Stomach (tissue), 4 donors: ENCODE results near the gene PSMD3.

Experiments
- EP300 ChIP-seq: sonication (generic); formaldehyde crosslinking; IDR thresholded peaks from one replicate; pipeline ENCODE4 v1.6.1; 2017; ENCODE audit warnings: antibody characterized with exemption
- POLR2A ChIP-seq, 4 donors: fragments of 450-650 bp; IDR thresholded peaks; one replicate each; pipeline ENCODE4 v1.6.1; 2016; ENCODE audit warnings: antibody characterized with exemption in 4 of 4, control low read depth in 2 of 4, mild to moderate bottlenecking in 1 of 4, moderate library complexity in 1 of 4
- POLR2AphosphoS5 ChIP-seq, 3 donors: sonication (generic); formaldehyde crosslinking; IDR thresholded peaks; one replicate each; pipeline ENCODE4 v1.6.1; 2016; ENCODE audit warnings: antibody characterized with exemption in 3 of 3
- TF ChIP-seq, protein P1 (sequence below), 7 experiments: fragments of 450-650 bp in 4 of 7; fragments of 200-600 bp in 3 of 7; sonication (generic) in 3 of 7; IDR thresholded peaks; one replicate each; pipeline ENCODE4 v1.5.1; 2016 to 2019; ENCODE audit warnings: antibody characterized with exemption in 7 of 7, control low read depth in 2 of 7, mild to moderate bottlenecking in 1 of 7

DNA sequence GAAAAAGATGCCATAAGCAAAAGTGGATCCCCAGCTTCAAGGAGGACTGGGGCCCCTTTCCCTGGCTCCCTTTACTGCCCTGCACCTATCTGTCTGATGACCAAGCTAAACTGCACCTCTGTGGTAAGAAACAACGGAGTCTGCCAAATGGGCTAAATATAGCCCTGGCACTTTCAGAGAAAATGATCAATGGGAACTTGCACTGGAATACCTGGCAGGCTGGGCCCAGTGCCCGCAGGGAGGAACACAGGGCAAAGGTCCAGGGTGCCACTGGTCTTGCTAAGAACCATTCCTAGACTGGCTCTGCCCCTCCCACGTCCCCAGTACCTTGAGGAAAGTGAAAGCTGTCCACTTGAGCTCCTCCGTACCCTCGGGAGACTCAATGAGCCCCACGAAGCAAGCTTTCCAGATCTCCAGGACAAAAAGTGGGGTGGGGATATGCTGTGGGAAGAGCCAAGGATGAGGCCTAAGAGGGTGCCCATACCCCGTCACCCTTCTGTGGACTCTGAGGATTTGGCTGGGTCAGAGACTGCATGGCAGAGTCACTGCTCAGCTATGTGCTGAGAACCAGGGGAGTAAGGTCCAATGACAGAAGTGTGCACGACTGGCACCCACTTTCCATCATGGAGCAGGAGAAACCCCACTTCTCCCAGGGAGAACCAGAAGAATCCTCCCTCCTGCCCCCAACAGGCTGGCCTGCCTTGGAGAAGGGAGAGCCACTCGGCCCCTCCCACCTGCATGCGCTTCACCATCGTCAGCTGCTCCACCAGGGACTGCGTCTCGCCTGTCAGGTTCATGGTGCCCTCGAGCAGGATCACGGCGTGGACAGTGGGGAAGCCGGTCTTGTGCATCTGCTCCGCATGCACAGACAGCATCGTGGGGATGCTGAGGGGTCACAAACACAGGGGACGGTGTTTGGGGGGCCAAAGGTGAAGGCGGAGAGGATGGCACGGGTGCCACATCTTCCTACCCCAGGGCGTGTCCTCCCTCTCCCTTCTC lies 52.0 kb downstream of the PSMD3 start:
- TF ChIP-seq POLR2AphosphoS5 (IDR thresholded peaks at IDR 0.05): peak in 2 of 3 donors; percentile 52 to 57
- TF ChIP-seq, protein P1, sequence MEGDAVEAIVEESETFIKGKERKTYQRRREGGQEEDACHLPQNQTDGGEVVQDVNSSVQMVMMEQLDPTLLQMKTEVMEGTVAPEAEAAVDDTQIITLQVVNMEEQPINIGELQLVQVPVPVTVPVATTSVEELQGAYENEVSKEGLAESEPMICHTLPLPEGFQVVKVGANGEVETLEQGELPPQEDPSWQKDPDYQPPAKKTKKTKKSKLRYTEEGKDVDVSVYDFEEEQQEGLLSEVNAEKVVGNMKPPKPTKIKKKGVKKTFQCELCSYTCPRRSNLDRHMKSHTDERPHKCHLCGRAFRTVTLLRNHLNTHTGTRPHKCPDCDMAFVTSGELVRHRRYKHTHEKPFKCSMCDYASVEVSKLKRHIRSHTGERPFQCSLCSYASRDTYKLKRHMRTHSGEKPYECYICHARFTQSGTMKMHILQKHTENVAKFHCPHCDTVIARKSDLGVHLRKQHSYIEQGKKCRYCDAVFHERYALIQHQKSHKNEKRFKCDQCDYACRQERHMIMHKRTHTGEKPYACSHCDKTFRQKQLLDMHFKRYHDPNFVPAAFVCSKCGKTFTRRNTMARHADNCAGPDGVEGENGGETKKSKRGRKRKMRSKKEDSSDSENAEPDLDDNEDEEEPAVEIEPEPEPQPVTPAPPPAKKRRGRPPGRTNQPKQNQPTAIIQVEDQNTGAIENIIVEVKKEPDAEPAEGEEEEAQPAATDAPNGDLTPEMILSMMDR (IDR thresholded peaks at IDR 0.05): no peak
- TF ChIP-seq POLR2A (IDR thresholded peaks at IDR 0.05): no peak
- TF ChIP-seq EP300: no peak
